Type B pancreatic cell (in vitro differentiated cells): ENCODE data around the gene LYL1. TPM values are rescaled to one million over a fixed set of nuclear protein-coding genes. Genes with fewer than 3 reads are reported as not detected.

Experiments
- DNase-seq: peaks from one replicate; pipeline ENCODE4 v3.0.0; 2021; ENCODE audit warnings: mixed read lengths; ENCODE audit not compliant: unreplicated experiment; ENCODE audit errors: extremely low spot score
- H3K27ac Mint-ChIP-seq: 2 replicates; pipeline ENCODE4 v1.8.0; 2021; ENCODE audit warnings: mild to moderate bottlenecking, mixed read lengths
- H3K27me3 Mint-ChIP-seq: 2 replicates; pipeline ENCODE4 v1.8.0; 2021; ENCODE audit warnings: mixed read lengths
- H3K36me3 Mint-ChIP-seq: 2 replicates; pipeline ENCODE4 v1.8.0; 2021; ENCODE audit warnings: mixed read lengths
- H3K4me1 Mint-ChIP-seq: one replicate; pipeline ENCODE4 v1.8.0; 2021; ENCODE audit warnings: mixed read lengths; ENCODE audit not compliant: unreplicated experiment
- H3K4me3 Mint-ChIP-seq: 2 replicates; pipeline ENCODE4 v1.8.0; 2021; ENCODE audit warnings: mild to moderate bottlenecking, mixed read lengths
- H3K9me3 Mint-ChIP-seq: 2 replicates; pipeline ENCODE4 v1.8.0; 2021; ENCODE audit warnings: mixed read lengths
- CTCF ChIP-seq: fragments of 200-600 bp; sonication (generic); conservative IDR thresholded peaks from 2 replicates; pipeline ENCODE4 v1.5.0; 2021; ENCODE audit warnings: antibody characterized with exemption, mild to moderate bottlenecking
- long read RNA-seq: library from polyadenylated mRNA; unstranded; transcript quantifications from one replicate; pipeline ENCODE4 v2.0.0, GENCODE V29; 2020
- total RNA-seq: library from RNA; stranded (reverse); gene quantifications from 2 replicates; pipeline ENCODE4 v1.2.1, GENCODE V29; 2021; ENCODE audit warnings: low replicate concordance

LYL1 gene
- 0.19 TPM in 1 of 2 replicates, not detected in the other for total RNA-seq
- long read RNA-seq, result 0 reads

GRCh38 chr19:13102666-13103580 lies at the start of gene LYL1:
LYL1 (minus strand) TSS chr19:13102858; CDS start chr19:13101171, 1,687 bp downstream.
- peaks cover 8% of the 10 kb centered on the region for H3K4me1 Mint-ChIP-seq
- H3K9me3 Mint-ChIP-seq, result no peaks in the 10 kb centered on the region
- no peak within 1 kb of the TSS for H3K27ac Mint-ChIP-seq
- no peak for DNase-seq
- TF ChIP-seq CTCF, result no peak
- H3K4me3 Mint-ChIP-seq, result peak within 1 kb of the TSS; percentile 14
- no peaks in the 10 kb centered on the region for H3K36me3 Mint-ChIP-seq
- H3K27me3 Mint-ChIP-seq, result peaks cover 39% of the 10 kb centered on the region

GRCh38 chr19:13151605-13152355 lies 49.1 kb upstream of the LYL1 start:
- peaks cover 25% of the 10 kb centered on the region for H3K27me3 Mint-ChIP-seq
- peak overlapping the region; percentile 100 for H3K27ac Mint-ChIP-seq
- no peaks in the 10 kb centered on the region for H3K9me3 Mint-ChIP-seq
- H3K4me3 Mint-ChIP-seq, result peak overlapping the region; percentile 99
- no peak for TF ChIP-seq CTCF
- peaks cover 21% of the 10 kb centered on the region for H3K4me1 Mint-ChIP-seq
- H3K36me3 Mint-ChIP-seq, result peaks cover 20% of the 10 kb centered on the region
- DNase-seq, result peak; percentile 98

GRCh38 chr19:13150931-13151604 lies 48.4 kb upstream of the LYL1 start:
- no peak for TF ChIP-seq CTCF
- no peak for DNase-seq
- H3K27me3 Mint-ChIP-seq, result peaks cover 25% of the 10 kb centered on the region
- peak overlapping the region; percentile 100 for H3K27ac Mint-ChIP-seq
- no peaks in the 10 kb centered on the region for H3K9me3 Mint-ChIP-seq
- peaks cover 21% of the 10 kb centered on the region for H3K4me1 Mint-ChIP-seq
- peak overlapping the region; percentile 99 for H3K4me3 Mint-ChIP-seq
- H3K36me3 Mint-ChIP-seq, result peaks cover 20% of the 10 kb centered on the region

GRCh38 chr19:13150187-13150930 lies 47.7 kb upstream of the LYL1 start, which contains the start of the genes IER2 and STX10:
IER2 (plus strand) TSS chr19:13150411; CDS start chr19:13153187, 2,776 bp downstream.
STX10 (minus strand) TSS chr19:13150375; CDS start chr19:13150173, 202 bp downstream.
- H3K36me3 Mint-ChIP-seq, result peaks cover 20% of the 10 kb centered on the region

More at GRCh38 chr19:13150187-13150930, 47.7 kb upstream of the LYL1 start, which contains the start of the genes IER2 and STX10:
- H3K4me1 Mint-ChIP-seq, result peaks cover 20% of the 10 kb centered on the region
- no peaks in the 10 kb centered on the region for H3K9me3 Mint-ChIP-seq
- peak; percentile 66 for TF ChIP-seq CTCF
- H3K27me3 Mint-ChIP-seq, result peaks cover 24% of the 10 kb centered on the region
- peak within 1 kb of the TSS; percentile 100 for H3K27ac Mint-ChIP-seq
- peak within 1 kb of the TSS; percentile 99 for H3K4me3 Mint-ChIP-seq
- peak; percentile 92 for DNase-seq
